ENCODE measurements around the gene AQP7.

The AQP7 gene

DNA sequence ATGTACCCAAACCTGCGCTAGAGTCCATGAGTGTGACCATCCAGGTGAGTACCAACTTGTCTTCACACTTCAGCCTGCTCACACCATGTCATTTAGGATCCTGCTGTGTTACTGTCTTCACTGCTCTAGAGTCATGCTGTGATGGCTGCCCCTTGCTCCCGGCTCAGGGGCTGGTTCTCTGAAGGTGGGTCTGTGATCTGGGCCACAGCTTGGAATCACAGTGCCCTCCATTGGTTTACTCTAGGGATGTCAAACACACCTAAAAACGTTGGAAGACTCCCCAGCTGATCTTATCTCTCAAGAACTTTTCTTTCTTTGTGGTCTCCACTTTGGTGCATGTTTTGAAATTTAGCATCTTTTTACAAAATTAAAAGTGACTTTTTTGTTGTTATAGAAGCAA, 58.2 kb downstream of the AQP7 start:
- Histone ChIP-seq H3K4me3 (ENCODE audit: low read length) (no peak overlapping the region), H3K9ac (ENCODE audit: low read length) (no peak overlapping the region), H3K36me3 (replicated peaks; ENCODE audit: low read depth, low read length) (peaks cover 59% of the 10 kb centered on the region), H4K20me1 (ENCODE audit: insufficient read depth, low read length) (no peaks in the 10 kb centered on the region), H2AFZ (ENCODE audit: low read depth, low read length) (no peak overlapping the region), H3K27ac (ENCODE audit: low read length) (no peak overlapping the region), H3K4me2 (ENCODE audit: low read length) (no peak overlapping the region), H3K4me1 (ENCODE audit: low read length) (no peaks in the 10 kb centered on the region), H3K79me2 (ENCODE audit: low read length) (no peaks in the 10 kb centered on the region), H3K9me3 (ENCODE audit: insufficient read depth, low read length) (no peaks in the 10 kb centered on the region), H3K27me3 (ENCODE audit: low read depth, low read length) (no peaks in the 10 kb centered on the region)
- TF ChIP-seq, protein P1, sequence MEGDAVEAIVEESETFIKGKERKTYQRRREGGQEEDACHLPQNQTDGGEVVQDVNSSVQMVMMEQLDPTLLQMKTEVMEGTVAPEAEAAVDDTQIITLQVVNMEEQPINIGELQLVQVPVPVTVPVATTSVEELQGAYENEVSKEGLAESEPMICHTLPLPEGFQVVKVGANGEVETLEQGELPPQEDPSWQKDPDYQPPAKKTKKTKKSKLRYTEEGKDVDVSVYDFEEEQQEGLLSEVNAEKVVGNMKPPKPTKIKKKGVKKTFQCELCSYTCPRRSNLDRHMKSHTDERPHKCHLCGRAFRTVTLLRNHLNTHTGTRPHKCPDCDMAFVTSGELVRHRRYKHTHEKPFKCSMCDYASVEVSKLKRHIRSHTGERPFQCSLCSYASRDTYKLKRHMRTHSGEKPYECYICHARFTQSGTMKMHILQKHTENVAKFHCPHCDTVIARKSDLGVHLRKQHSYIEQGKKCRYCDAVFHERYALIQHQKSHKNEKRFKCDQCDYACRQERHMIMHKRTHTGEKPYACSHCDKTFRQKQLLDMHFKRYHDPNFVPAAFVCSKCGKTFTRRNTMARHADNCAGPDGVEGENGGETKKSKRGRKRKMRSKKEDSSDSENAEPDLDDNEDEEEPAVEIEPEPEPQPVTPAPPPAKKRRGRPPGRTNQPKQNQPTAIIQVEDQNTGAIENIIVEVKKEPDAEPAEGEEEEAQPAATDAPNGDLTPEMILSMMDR (IDR thresholded peaks at IDR 0.05; ENCODE audit: low read depth, low read length), result no peak

DNA sequence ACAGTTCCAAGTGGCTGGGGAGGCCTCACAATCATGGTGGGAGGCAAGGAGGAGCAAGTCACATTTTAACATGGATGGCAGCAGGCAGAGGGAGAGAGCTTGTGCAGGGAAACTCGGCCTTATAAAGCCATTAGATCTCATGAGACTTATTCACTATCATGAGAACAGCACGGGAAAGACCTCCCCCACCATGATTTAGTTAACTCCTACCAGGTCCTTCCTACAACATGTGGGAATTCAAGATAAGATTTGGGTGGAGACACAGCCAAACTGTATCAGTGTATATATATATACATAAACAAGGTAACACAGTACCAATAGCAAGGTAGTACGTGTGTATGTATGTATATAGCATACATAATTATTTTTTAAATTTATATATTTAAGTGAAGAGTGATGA, 61.2 kb downstream of the AQP7 start:
- Histone ChIP-seq H3K4me1 (ENCODE audit: low read length) (no peaks in the 10 kb centered on the region), H3K4me3 (ENCODE audit: low read length) (no peak overlapping the region), H3K9ac (ENCODE audit: low read length) (no peak overlapping the region), H3K9me3 (ENCODE audit: insufficient read depth, low read length) (peaks cover 5% of the 10 kb centered on the region; the same call in 1 of the 2 replicates), H3K36me3 (replicated peaks; ENCODE audit: low read depth, low read length) (peaks cover 58% of the 10 kb centered on the region), H2AFZ (ENCODE audit: low read depth, low read length) (no peak overlapping the region), H3K79me2 (ENCODE audit: low read length) (no peaks in the 10 kb centered on the region), H3K4me2 (ENCODE audit: low read length) (no peak overlapping the region), H3K27ac (ENCODE audit: low read length) (no peak overlapping the region), H3K27me3 (ENCODE audit: low read depth, low read length) (no peaks in the 10 kb centered on the region), H4K20me1 (ENCODE audit: insufficient read depth, low read length) (no peaks in the 10 kb centered on the region)
- TF ChIP-seq, protein P1 (IDR thresholded peaks at IDR 0.05; ENCODE audit: low read depth, low read length), result no peak
- TF ChIP-seq EZH2phosphoT487 (IDR thresholded peaks at IDR 0.05; ENCODE audit: low read depth), result no peak

DNA sequence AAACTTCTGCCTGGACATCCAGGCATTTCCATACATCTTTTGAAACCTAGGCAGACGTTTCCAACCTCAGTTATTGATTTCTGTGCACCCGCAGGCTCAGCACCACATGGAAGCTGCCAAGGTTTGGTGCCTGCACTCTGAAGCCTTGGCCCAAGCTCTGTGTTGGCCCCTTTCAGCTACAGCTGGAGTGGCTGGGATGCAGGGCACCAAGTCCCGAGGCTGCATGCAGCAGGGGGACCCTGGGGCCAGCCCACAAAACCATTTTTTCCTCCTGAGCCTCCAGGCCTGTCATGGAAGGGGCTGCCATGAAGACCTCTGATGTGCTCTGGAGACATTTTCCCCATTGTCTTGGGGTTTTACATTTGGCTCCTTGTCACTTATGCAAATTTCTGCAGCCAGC, 62.2 kb downstream of the AQP7 start:
- H3K4me3 ChIP-seq (ENCODE audit: low read length), result no peak overlapping the region
- H3K4me2 ChIP-seq (ENCODE audit: low read length), result no peak overlapping the region
- no peaks in the 10 kb centered on the region for H3K79me2 ChIP-seq (ENCODE audit: low read length)
- H3K27ac ChIP-seq (ENCODE audit: low read length), result no peak overlapping the region
- H3K27me3 ChIP-seq (ENCODE audit: low read depth, low read length), result no peaks in the 10 kb centered on the region
- H3K9ac ChIP-seq (ENCODE audit: low read length), result no peak overlapping the region
- no peaks in the 10 kb centered on the region for H4K20me1 ChIP-seq (ENCODE audit: insufficient read depth, low read length)
- H3K36me3 ChIP-seq (replicated peaks; ENCODE audit: low read depth, low read length), result peaks cover 56% of the 10 kb centered on the region
- TF ChIP-seq EZH2phosphoT487 (IDR thresholded peaks at IDR 0.05; ENCODE audit: low read depth), result no peak
- TF ChIP-seq, protein P1 (IDR thresholded peaks at IDR 0.05; ENCODE audit: low read depth, low read length), result no peak
- no peak overlapping the region for H2AFZ ChIP-seq (ENCODE audit: low read depth, low read length)
- H3K9me3 ChIP-seq (ENCODE audit: insufficient read depth, low read length), result peaks cover 5% of the 10 kb centered on the region; the same call in 1 of the 2 replicates
- H3K4me1 ChIP-seq (ENCODE audit: low read length), result no peaks in the 10 kb centered on the region
